ENCODE data around the gene SLC6A19.

SLC6A19 gene

GRCh38 chr5:1223278-1223670, 21.9 kb downstream of the SLC6A19 start:
- no peaks in the 10 kb centered on the region for H4K20me1 ChIP-seq (ENCODE audit: insufficient read depth)
- TF ChIP-seq CTCF (conservative IDR thresholded peaks at IDR 0.05; ENCODE audit: low read depth, low read length), result no peak

GRCh38 chr5:1224631-1225030, 23.2 kb downstream of the SLC6A19 start:
- Histone ChIP-seq H3K4me3 (IDR thresholded peaks at IDR 0.05; ENCODE audit: insufficient read depth, low read depth, low read length) (no peak overlapping the region), H3K4me2 (no peak overlapping the region), H4K20me1 (ENCODE audit: insufficient read depth) (no peaks in the 10 kb centered on the region), H2AFZ (ENCODE audit: low read depth) (no peak overlapping the region), H3K4me1 (ENCODE audit: low read depth, poor library complexity, severe bottlenecking) (no peaks in the 10 kb centered on the region), H3K36me3 (ENCODE audit: insufficient read depth) (no peaks in the 10 kb centered on the region), H3K27me3 (ENCODE audit: insufficient read depth, low read depth) (peaks cover 5% of the 10 kb centered on the region; the same call in 1 of the 2 replicates), H3K9ac (no peak overlapping the region), H3K79me2 (ENCODE audit: insufficient read depth, low read depth) (no peaks in the 10 kb centered on the region), H3K27ac (no peak overlapping the region)
- no peak for TF ChIP-seq CTCF (conservative IDR thresholded peaks at IDR 0.05; ENCODE audit: low read depth, low read length)

More at GRCh38 chr5:1223278-1223670, 21.9 kb downstream of the SLC6A19 start:
- no peak overlapping the region for H3K4me3 ChIP-seq (IDR thresholded peaks at IDR 0.05; ENCODE audit: insufficient read depth, low read depth, low read length)
- H3K27ac ChIP-seq, result no peak overlapping the region
- H3K27me3 ChIP-seq (ENCODE audit: insufficient read depth, low read depth), result peaks cover 9% of the 10 kb centered on the region; the same call in 1 of the 2 replicates
- H3K4me1 ChIP-seq (ENCODE audit: low read depth, poor library complexity, severe bottlenecking), result no peaks in the 10 kb centered on the region
- H3K4me2 ChIP-seq, result no peak overlapping the region
- H2AFZ ChIP-seq (ENCODE audit: low read depth), result no peak overlapping the region
- no peaks in the 10 kb centered on the region for H3K36me3 ChIP-seq (ENCODE audit: insufficient read depth)
- H3K9ac ChIP-seq, result no peak overlapping the region
- no peaks in the 10 kb centered on the region for H3K79me2 ChIP-seq (ENCODE audit: insufficient read depth, low read depth)

- no peaks in the 10 kb centered on the region for H4K20me1 ChIP-seq (ENCODE audit: insufficient read depth)
- no peak within 1 kb of the TSS for H3K9ac ChIP-seq
- H3K4me3 ChIP-seq (IDR thresholded peaks at IDR 0.05; ENCODE audit: insufficient read depth, low read depth, low read length), result no peak within 1 kb of the TSS
- no peaks in the 10 kb centered on the region for H3K4me1 ChIP-seq (ENCODE audit: low read depth, poor library complexity, severe bottlenecking)
- no peak within 1 kb of the TSS for H3K27ac ChIP-seq
- no peak within 1 kb of the TSS for H3K4me2 ChIP-seq
- no peak for TF ChIP-seq CTCF (conservative IDR thresholded peaks at IDR 0.05; ENCODE audit: low read depth, low read length)
- peaks cover 5% of the 10 kb centered on the region; the same call in 1 of the 2 replicates for H3K27me3 ChIP-seq (ENCODE audit: insufficient read depth, low read depth)
- no peaks in the 10 kb centered on the region for H3K36me3 ChIP-seq (ENCODE audit: insufficient read depth)
- H2AFZ ChIP-seq (ENCODE audit: low read depth), result no peak within 1 kb of the TSS
- H3K79me2 ChIP-seq (ENCODE audit: insufficient read depth, low read depth), result no peaks in the 10 kb centered on the region
Measured at GRCh38 chr5:1225081-1225480, 23.7 kb downstream of the SLC6A19 start, which contains the start of gene SLC6A18. Gene SLC6A18 (plus strand): TSS chr5:1225381. CDS start chr5:1225478, 97 bp downstream.

GRCh38 chr5:1226231-1226630, 24.8 kb downstream of the SLC6A19 start:
- no peak for TF ChIP-seq CTCF (conservative IDR thresholded peaks at IDR 0.05; ENCODE audit: low read depth, low read length)
- no peak overlapping the region for H2AFZ ChIP-seq (ENCODE audit: low read depth)
- H3K27ac ChIP-seq, result no peak overlapping the region
- no peak overlapping the region for H3K4me2 ChIP-seq
- H3K9ac ChIP-seq, result no peak overlapping the region
- H3K36me3 ChIP-seq (ENCODE audit: insufficient read depth), result no peaks in the 10 kb centered on the region
- H4K20me1 ChIP-seq (ENCODE audit: insufficient read depth), result no peaks in the 10 kb centered on the region
- peaks cover 5% of the 10 kb centered on the region; the same call in 1 of the 2 replicates for H3K27me3 ChIP-seq (ENCODE audit: insufficient read depth, low read depth)
- H3K79me2 ChIP-seq (ENCODE audit: insufficient read depth, low read depth), result no peaks in the 10 kb centered on the region
- H3K4me3 ChIP-seq (IDR thresholded peaks at IDR 0.05; ENCODE audit: insufficient read depth, low read depth, low read length), result no peak overlapping the region
- H3K4me1 ChIP-seq (ENCODE audit: low read depth, poor library complexity, severe bottlenecking), result no peaks in the 10 kb centered on the region

All from KMS-11 (cell line).